HepG2 (cell line): ENCODE measurements around the gene MTUS2. TPM values are rescaled to one million over a fixed set of nuclear protein-coding genes. Genes with fewer than 3 reads are reported as not detected.

ENCODE experiments used
- ATAC-seq: fragments of 200-7000 bp; cut with Tn5 transposase; 3 replicates; pipeline ENCODE4 v1.9.1; 2020; ENCODE audit warnings: mild to moderate bottlenecking, moderate library complexity
- BruUV-seq: library from RNA; stranded (reverse); fragments of 400-500 nt; replicated peaks from 2 replicates; lab custom pipeline; 2021; lab: Mats Ljungman, UMichigan
- CTCF ChIA-PET: fragments of 300-600 bp; formaldehyde crosslinking; extraction: SDS; loops from one replicate; lab custom pipeline; 2021; ENCODE audit warnings: low total read pairs, inconsistent platforms, low intra/inter-chr PET ratio; lab: Yijun Ruan, JAX
- POLR2A ChIA-PET: fragments of 350-600 bp; sonication (Branson Sonifier 250); formaldehyde crosslinking; loops from one replicate; lab custom pipeline; 2020; ENCODE audit warnings: antibody characterized with exemption, inconsistent platforms; lab: Yijun Ruan, JAX
- DNase-seq: peaks from one replicate; pipeline ENCODE4 v3.0.0-alpha.2; 2015; ENCODE audit warnings: low spot score
- FAIRE-seq: peaks from 3 replicates; lab custom pipeline; 2011; peaks lifted over from hg19 to GRCh38; lab: Jason Lieb, UNC
- H2AFZ ChIP-seq: one replicate; pipeline ENCODE4 v1.6.1; 2011; ENCODE audit warnings: low read length, inconsistent platforms
- H3K27ac ChIP-seq: fragments of 300-600 bp; 3 replicates; pipeline ENCODE4 v1.8.0; 2011; ENCODE audit warnings: mixed run types, mild to moderate bottlenecking, mixed read lengths, low read length, inconsistent platforms; ENCODE audit not compliant: insufficient read depth; ENCODE audit errors: extremely low read length
- H3K27me3 ChIP-seq, 2 experiments: fragments of 200-600 bp in 1 of 2; 2 replicates in 1 of 2; 3 replicates in 1 of 2; pipeline versions ENCODE4 v1.6.0 to v1.8.0; 2011; ENCODE audit warnings: low read length in 2 of 2, mild to moderate bottlenecking in 2 of 2, moderate library complexity in 2 of 2, inconsistent platforms in 1 of 2; ENCODE audit not compliant: insufficient read depth in 2 of 2, control insufficient read depth in 1 of 2
- H3K36me3 ChIP-seq, 2 experiments: fragments of 200-600 bp in 1 of 2; replicated peaks in 1 of 2; 2 replicates in 1 of 2; 3 replicates in 1 of 2; pipeline versions ENCODE4 v1.5.1 to v1.8.0; 2011; ENCODE audit warnings: low read length in 2 of 2, inconsistent platforms in 1 of 2; ENCODE audit not compliant: insufficient read depth in 2 of 2, control insufficient read depth in 1 of 2
- H3K4me1 ChIP-seq: 2 replicates; pipeline ENCODE4 v1.5.1; 2012; ENCODE audit warnings: low read length, inconsistent platforms; ENCODE audit not compliant: insufficient read depth
- H3K4me2 ChIP-seq: 2 replicates; pipeline ENCODE4 v1.6.0; 2011; ENCODE audit warnings: low read depth, low read length, inconsistent platforms
- H3K4me3 ChIP-seq, 3 experiments: fragments of 200-600 bp in 1 of 3; sonication (generic), shearing (Covaris generic) in 1 of 3; replicated peaks in 1 of 3; 2 replicates each; pipeline ENCODE4 v1.5.1; 2011 to 2016; ENCODE audit warnings: low read length in 3 of 3, inconsistent platforms in 2 of 3, low read depth in 2 of 3, mild to moderate bottlenecking in 2 of 3, control low read depth in 1 of 3, mixed read lengths in 1 of 3; ENCODE audit not compliant: insufficient read depth in 1 of 3
- H3K79me2 ChIP-seq: one replicate; pipeline ENCODE4 v1.6.1; 2011; ENCODE audit warnings: low read length, inconsistent platforms; ENCODE audit not compliant: insufficient read depth
- H3K9ac ChIP-seq: 2 replicates; pipeline ENCODE4 v1.6.0; 2011; ENCODE audit warnings: mild to moderate bottlenecking, low read depth, low read length, inconsistent platforms; ENCODE audit not compliant: insufficient read depth
- H3K9me3 ChIP-seq: 2 replicates; pipeline ENCODE4 v1.5.1; 2012; ENCODE audit warnings: mild to moderate bottlenecking, low read length
- H4K20me1 ChIP-seq: 2 replicates; pipeline ENCODE4 v1.6.0; 2011; ENCODE audit warnings: inconsistent platforms, mild to moderate bottlenecking, low read length, moderate library complexity; ENCODE audit not compliant: insufficient read depth
- AKAP8 ChIP-seq: sonication (generic); formaldehyde crosslinking; IDR thresholded peaks from 2 replicates; pipeline ENCODE4 v1.5.1; 2020; ENCODE audit warnings: mild to moderate bottlenecking, missing genetic modification reagents
- BRD4 ChIP-seq: sonication (generic); formaldehyde crosslinking; IDR thresholded peaks from 2 replicates; pipeline ENCODE4 v1.4.0; 2020; ENCODE audit warnings: missing genetic modification reagents
- FLYWCH1 ChIP-seq: sonication (generic); formaldehyde crosslinking; IDR thresholded peaks from 2 replicates; pipeline ENCODE4 v1.8.1; 2023; ENCODE audit warnings: mild to moderate bottlenecking, missing genetic modification reagents
- GATA4 ChIP-seq: sonication (generic); IDR thresholded peaks from 2 replicates; pipeline ENCODE4 v1.6.1; 2016; ENCODE audit warnings: antibody characterized with exemption, low read depth, borderline replicate concordance
- GATAD2A ChIP-seq: IDR thresholded peaks from 2 replicates; pipeline ENCODE4 v1.6.1; 2016
- MEIS1 ChIP-seq: sonication (generic); formaldehyde crosslinking; IDR thresholded peaks from 2 replicates; pipeline ENCODE4 v1.9.0; 2021; ENCODE audit warnings: mild to moderate bottlenecking, missing genetic modification reagents, moderate library complexity, borderline replicate concordance
- NR2F2 ChIP-seq: IDR thresholded peaks from 2 replicates; pipeline ENCODE4 v1.6.1; 2012; ENCODE audit warnings: low read depth, inconsistent platforms, borderline replicate concordance
- REST ChIP-seq, 2 experiments: IDR thresholded peaks; 2 replicates each; pipeline ENCODE4 v1.6.1; 2011 to 2012; ENCODE audit warnings: low read length in 2 of 2, borderline replicate concordance in 1 of 2, low read depth in 1 of 2, mild to moderate bottlenecking in 1 of 2, moderate library complexity in 1 of 2
- RORA ChIP-seq: sonication (generic); formaldehyde crosslinking; IDR thresholded peaks from 2 replicates; pipeline ENCODE4 v1.5.0; 2020; ENCODE audit warnings: mild to moderate bottlenecking, missing genetic modification reagents, moderate library complexity
- SNAPC2 ChIP-seq: sonication (generic); formaldehyde crosslinking; IDR thresholded peaks from 2 replicates; pipeline ENCODE4 v1.8.1; 2022; ENCODE audit warnings: mild to moderate bottlenecking, missing genetic modification reagents
- SRSF4 ChIP-seq: fragments of 200-400 bp; formaldehyde crosslinking; IDR thresholded peaks from one replicate; pipeline ENCODE4 v1.6.1; 2018; ENCODE audit warnings: mild to moderate bottlenecking, low read depth, low read length, moderate library complexity; ENCODE audit not compliant: poor library complexity, severe bottlenecking
- TOE1 ChIP-seq: sonication (generic); formaldehyde crosslinking; IDR thresholded peaks from 2 replicates; pipeline ENCODE4 v1.4.0; 2020; ENCODE audit warnings: mild to moderate bottlenecking, missing genetic modification reagents
- WIZ ChIP-seq: sonication (generic); formaldehyde crosslinking; IDR thresholded peaks from 2 replicates; pipeline ENCODE4 v1.5.1; 2020; ENCODE audit warnings: mild to moderate bottlenecking, missing genetic modification reagents
- ZNF367 ChIP-seq: sonication (generic); formaldehyde crosslinking; IDR thresholded peaks from 2 replicates; pipeline ENCODE4 v1.4.0; 2020; ENCODE audit warnings: missing genetic modification reagents, borderline replicate concordance
- WGBS: methylation state at CpG from one replicate; pipeline ENCODE4 v1.1.6; 2017; ENCODE audit warnings: low lambda C conversion rate; 5-methylcytosine and 5-hydroxymethylcytosine counted together
- in situ Hi-C: cut with HindIII; loops from 2 replicates; pipeline ENCODE4 v1.10.0; 2017; ENCODE audit warnings: low pct_unique_long_range_greater_than_20kb; ENCODE audit not compliant: extremely low pct_ligation_motif_present
- intact Hi-C: fragments of 100-400 bp; cut with micrococcal nuclease; formaldehyde crosslinking; loops from one replicate; pipeline ENCODE4 v1.10.0; 2022; ENCODE audit not compliant: unreplicated experiment
- polyA plus RNA-seq, 8 experiments: library from polyadenylated mRNA; depleted of rRNA in 3 of 8; stranded (reverse) in 7 of 8; unstranded in 1 of 8; fragments of >200 nt; fragmentation: Illumina TruSeq in 4 of 8; extraction: Trizol in 4 of 8; gene quantifications; 2 replicates each; pipeline versions ENCODE4 v1.2.1 to v1.2.3, GENCODE V29; 2011 to 2016; ENCODE audit warnings: low read depth in 4 of 8, missing spikeins in 1 of 8, mixed read lengths in 1 of 8; ENCODE audit not compliant: insufficient read depth in 1 of 8
- total RNA-seq, 5 experiments: library from RNA; depleted of rRNA; stranded (reverse); fragments of >200 nt; fragmentation: Illumina TruSeq; extraction: Trizol; gene quantifications; 2 replicates each; pipeline ENCODE4 v1.2.3, GENCODE V29; 2016; ENCODE audit warnings: low read depth in 1 of 5
- TF ChIP-seq, protein P1 (sequence below): sonication (generic); formaldehyde crosslinking; IDR thresholded peaks from 2 replicates; pipeline ENCODE4 v1.5.0; 2020; ENCODE audit warnings: mild to moderate bottlenecking, missing genetic modification reagents, moderate library complexity

MTUS2 gene
- total and polyA plus RNA-seq, 2 of the 13 experiments (the other 11 are each of a cell fraction or from before 2014, with no cell fraction given): not detected

- 0% methylated on average over 1 of the region's 1 CpG for WGBS
- in situ Hi-C loops: no loop called here
- no peaks in the 10 kb centered on the region for H3K36me3 ChIP-seq
- H3K9ac ChIP-seq: no peak overlapping the region
- ChIA-PET POLR2A (no interaction called here), CTCF (no interaction called here)
- H2AFZ ChIP-seq: no peak overlapping the region
- no peak for ATAC-seq
- H3K4me3 ChIP-seq: no peak overlapping the region
- H3K4me1 ChIP-seq: no peaks in the 10 kb centered on the region
- TF ChIP-seq FLYWCH1 (no peak), RORA (CRISPR knock-in tag) (no peak), SRSF4 (no peak), MEIS1 (no peak)
- no TSS peak for BruUV-seq
- no peaks in the 10 kb centered on the region for H3K9me3 ChIP-seq
- DNase-seq: no peak
- no peaks in the 10 kb centered on the region for H4K20me1 ChIP-seq
- no peak overlapping the region for H3K4me2 ChIP-seq
- FAIRE-seq: no peak
- intact Hi-C loops: no loop called here
- H3K27ac ChIP-seq: no peak overlapping the region
- peaks cover 1 to 4% of the 10 kb centered on the region in 2 experiments; a peak in 1 of 5 replicates for H3K27me3 ChIP-seq
- no peaks in the 10 kb centered on the region for H3K79me2 ChIP-seq
These were observed 616.2 kb downstream of the MTUS2 start for GRCh38 chr13:29436291-29436690.

- ChIA-PET CTCF (no interaction called here), POLR2A (no interaction called here)
- Histone ChIP-seq H3K4me3 (no peak overlapping the region), H3K4me2 (no peak overlapping the region), H3K27me3 (peaks cover 1 to 7% of the 10 kb centered on the region in 2 experiments; a peak in 1 of 5 replicates), H4K20me1 (no peaks in the 10 kb centered on the region), H3K9ac (no peak overlapping the region), H3K9me3 (no peaks in the 10 kb centered on the region), H3K36me3 (no peaks in the 10 kb centered on the region), H3K4me1 (no peaks in the 10 kb centered on the region), H3K79me2 (no peaks in the 10 kb centered on the region), H3K27ac (no peak overlapping the region), H2AFZ (no peak overlapping the region)
- intact Hi-C loops (no loop called here), in situ Hi-C loops (no loop called here)
- no TSS peak for BruUV-seq
- DNase-seq: no peak
- no peak for ATAC-seq
- 9% methylated on average over 3 of the region's 3 CpGs for WGBS
- FAIRE-seq: no peak
- no peak for TF ChIP-seq GATA4
- no peak for TF ChIP-seq WIZ (CRISPR knock-in tag)
- TF ChIP-seq TOE1 (CRISPR knock-in tag): no peak
- no peak for TF ChIP-seq NR2F2
- no peak for TF ChIP-seq BRD4 (CRISPR knock-in tag)
- no peak for TF ChIP-seq ZNF367
- no peak for TF ChIP-seq GATAD2A (CRISPR knock-in tag)
- TF ChIP-seq SNAPC2 (CRISPR knock-in tag): no peak
- TF ChIP-seq AKAP8 (CRISPR knock-in tag): no peak
- TF ChIP-seq, protein P1, sequence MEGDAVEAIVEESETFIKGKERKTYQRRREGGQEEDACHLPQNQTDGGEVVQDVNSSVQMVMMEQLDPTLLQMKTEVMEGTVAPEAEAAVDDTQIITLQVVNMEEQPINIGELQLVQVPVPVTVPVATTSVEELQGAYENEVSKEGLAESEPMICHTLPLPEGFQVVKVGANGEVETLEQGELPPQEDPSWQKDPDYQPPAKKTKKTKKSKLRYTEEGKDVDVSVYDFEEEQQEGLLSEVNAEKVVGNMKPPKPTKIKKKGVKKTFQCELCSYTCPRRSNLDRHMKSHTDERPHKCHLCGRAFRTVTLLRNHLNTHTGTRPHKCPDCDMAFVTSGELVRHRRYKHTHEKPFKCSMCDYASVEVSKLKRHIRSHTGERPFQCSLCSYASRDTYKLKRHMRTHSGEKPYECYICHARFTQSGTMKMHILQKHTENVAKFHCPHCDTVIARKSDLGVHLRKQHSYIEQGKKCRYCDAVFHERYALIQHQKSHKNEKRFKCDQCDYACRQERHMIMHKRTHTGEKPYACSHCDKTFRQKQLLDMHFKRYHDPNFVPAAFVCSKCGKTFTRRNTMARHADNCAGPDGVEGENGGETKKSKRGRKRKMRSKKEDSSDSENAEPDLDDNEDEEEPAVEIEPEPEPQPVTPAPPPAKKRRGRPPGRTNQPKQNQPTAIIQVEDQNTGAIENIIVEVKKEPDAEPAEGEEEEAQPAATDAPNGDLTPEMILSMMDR (CRISPR knock-in tag): no peak
- TF ChIP-seq REST (IDR thresholded peaks at IDR 0.05; ENCODE audit: borderline replicate concordance in 1 of 2, low read depth in 1 of 2, low read length in 2 of 2): no peak
These were observed 616.7 kb downstream of the MTUS2 start for GRCh38 chr13:29436721-29437280.
